T-helper 1 cell (primary cell): ENCODE measurements around the gene GPR50.

Source experiments
- DNase-seq, 5 donors: peaks; one replicate each; pipeline ENCODE4 v3.0.0-alpha.2; 2012 to 2020

Gene GPR50

GRCh38 chrX:151228935-151229334 is 52.6 kb downstream of the GPR50 start:
- no peak for DNase-seq
